GM12865 (cell line): Measurements from ENCODE around the gene C19orf33.

ENCODE experiments used
- DNase-seq: peaks from one replicate; pipeline ENCODE4 v3.0.0; 2010; ENCODE audit warnings: low read depth
- H3K4me3 ChIP-seq: 2 replicates; pipeline ENCODE4 v1.5.1; 2011; ENCODE audit warnings: mild to moderate bottlenecking, low read depth, low read length, control low read depth
- CTCF ChIP-seq: IDR thresholded peaks from 2 replicates; pipeline ENCODE4 v1.5.1; 2011; ENCODE audit warnings: low read length, control low read depth, low read depth, inconsistent platforms; ENCODE audit not compliant: insufficient read depth; ENCODE audit errors: missing control alignments

C19orf33 gene

GRCh38 chr19:38288123-38288855 lies 15.8 kb upstream of the C19orf33 start:
- TF ChIP-seq CTCF = no peak
- H3K4me3 ChIP-seq = no peak overlapping the region
- DNase-seq = no peak

GRCh38 chr19:38289955-38290354 lies 14.1 kb upstream of the C19orf33 start:
- DNase-seq = no peak
- TF ChIP-seq CTCF = no peak
- H3K4me3 ChIP-seq = no peak overlapping the region

- no peak for DNase-seq
- no peak overlapping the region for H3K4me3 ChIP-seq
- no peak for TF ChIP-seq CTCF
Observed at GRCh38 chr19:38290631-38291147, 13.4 kb upstream of the C19orf33 start.

- TF ChIP-seq CTCF = no peak
- DNase-seq = no peak
- no peak overlapping the region for H3K4me3 ChIP-seq
Observed at GRCh38 chr19:38291855-38292254, 12.2 kb upstream of the C19orf33 start.

- no peak overlapping the region for H3K4me3 ChIP-seq
- no peak for TF ChIP-seq CTCF
- no peak for DNase-seq
Observed at GRCh38 chr19:38293281-38293680, 10.8 kb upstream of the C19orf33 start.

GRCh38 chr19:38294090-38294489 lies 10.0 kb upstream of the C19orf33 start:
- H3K4me3 ChIP-seq = no peak overlapping the region
- no peak for DNase-seq
- no peak for TF ChIP-seq CTCF

- no peak overlapping the region for H3K4me3 ChIP-seq
- TF ChIP-seq CTCF = no peak
- DNase-seq = no peak
Observed at GRCh38 chr19:38298821-38299680, 5.0 kb upstream of the C19orf33 start.
